ENCODE measurements around the gene RBM20.

GRCh38 chr10:110793886-110794285 is 149.8 kb downstream of the RBM20 start:
- TF ChIP-seq ZNF274 (IDR thresholded peaks at IDR 0.05; ENCODE audit: low read depth, low read length) (no peak), YY1 (IDR thresholded peaks at IDR 0.05; ENCODE audit: insufficient read depth, insufficient read length) (no peak), SUZ12 (IDR thresholded peaks at IDR 0.05; ENCODE audit: extremely low read depth, insufficient read depth, insufficient read length) (no peak)

All from NT2/D1 (cell line).